ENCODE results near the gene GOLGB1. TPM values are rescaled to one million over a fixed set of nuclear protein-coding genes. Genes with fewer than 3 reads are reported as not detected.
"Not testable (repeated sequence)": the region's sequence is repeated elsewhere in the genome, so short reads cannot be mapped to it uniquely, and the experiment has no call there.

Gene GOLGB1
- total RNA-seq, 1 experiment from 2014 or later = 31.5 TPM

- no peak for DNase-seq
- no peaks in the 10 kb centered on the region for H3K27me3 ChIP-seq (replicated peaks; ENCODE audit: control insufficient read depth, insufficient read depth, low read length)
- Mint-ChIP-seq H3K9me3 (ENCODE audit: unreplicated experiment) (no peaks in the 10 kb centered on the region), H3K27ac (ENCODE audit: unreplicated experiment) (no peak overlapping the region), H3K4me1 (ENCODE audit: low read depth, unreplicated experiment) (no peaks in the 10 kb centered on the region), H3K27me3 (ENCODE audit: insufficient read depth, unreplicated experiment) (no peaks in the 10 kb centered on the region), H3K4me3 (ENCODE audit: unreplicated experiment) (no peak overlapping the region), H3K36me3 (ENCODE audit: insufficient read depth, unreplicated experiment) (peaks cover 38% of the 10 kb centered on the region)
- no peak overlapping the region for H3K4me3 ChIP-seq (ENCODE audit: low read depth, low read length)
- ChIA-PET CTCF (no interaction called here), POLR2A (no interaction called here)
- intact Hi-C loops (cut with micrococcal nuclease; ENCODE audit: unreplicated experiment) = no loop called here
- H3K36me3 ChIP-seq (ENCODE audit: control insufficient read depth, insufficient read depth, low read length) = peaks cover 3% of the 10 kb centered on the region
- TF ChIP-seq CTCF (IDR thresholded peaks at IDR 0.05; ENCODE audit: insufficient read depth in 1 of 2, low read depth in 1 of 2, low read length in 1 of 2, severe bottlenecking in 1 of 2, unreplicated experiment in 1 of 2) = no peak
- H3K9me3 ChIP-seq = no peaks in the 10 kb centered on the region
- no peaks in the 10 kb centered on the region for H3K4me1 ChIP-seq
- BruUV-seq (replicated peaks) = no TSS peak
These were observed 53.4 kb downstream of the GOLGB1 start for GRCh38 chr3:121696186-121696585.

- DNase-seq = no peak
- Histone ChIP-seq H3K4me3 (ENCODE audit: low read depth, low read length) (no peak overlapping the region), H3K4me1 (no peaks in the 10 kb centered on the region), H3K27me3 (replicated peaks; ENCODE audit: control insufficient read depth, insufficient read depth, low read length) (no peaks in the 10 kb centered on the region), H3K9me3 (no peaks in the 10 kb centered on the region), H3K36me3 (ENCODE audit: control insufficient read depth, insufficient read depth, low read length) (no peaks in the 10 kb centered on the region; the same call in 1 of the 2 replicates)
- H3K36me3 Mint-ChIP-seq (ENCODE audit: insufficient read depth, unreplicated experiment) = peaks cover 32% of the 10 kb centered on the region
- no peaks in the 10 kb centered on the region for H3K4me1 Mint-ChIP-seq (ENCODE audit: low read depth, unreplicated experiment)
- no TSS peak for BruUV-seq (replicated peaks)
- H3K4me3 Mint-ChIP-seq (ENCODE audit: unreplicated experiment) = no peak overlapping the region
- H3K9me3 Mint-ChIP-seq (ENCODE audit: unreplicated experiment) = no peaks in the 10 kb centered on the region
- TF ChIP-seq CTCF (IDR thresholded peaks at IDR 0.05; ENCODE audit: insufficient read depth in 1 of 2, low read depth in 1 of 2, low read length in 1 of 2, severe bottlenecking in 1 of 2, unreplicated experiment in 1 of 2) = no peak
- POLR2A ChIA-PET = no interaction called here
- no peak overlapping the region for H3K27ac Mint-ChIP-seq (ENCODE audit: unreplicated experiment)
- intact Hi-C loops (cut with micrococcal nuclease; ENCODE audit: unreplicated experiment) = no loop called here
- CTCF ChIA-PET = interaction anchor here (0.6 kb wide), 1 partner anchor 1963 kb away, joined by 4 read pairs; no protein-coding TSS in a partner anchor
- H3K27me3 Mint-ChIP-seq (ENCODE audit: insufficient read depth, unreplicated experiment) = no peaks in the 10 kb centered on the region
These were observed 57.4 kb downstream of the GOLGB1 start for GRCh38 chr3:121692010-121692699.

- no peak for TF ChIP-seq CTCF (IDR thresholded peaks at IDR 0.05; ENCODE audit: insufficient read depth in 1 of 2, low read depth in 1 of 2, low read length in 1 of 2, severe bottlenecking in 1 of 2, unreplicated experiment in 1 of 2)
- Histone ChIP-seq H3K9me3 (no peaks in the 10 kb centered on the region), H3K4me3 (ENCODE audit: low read depth, low read length) (no peak overlapping the region), H3K36me3 (ENCODE audit: control insufficient read depth, insufficient read depth, low read length) (no peaks in the 10 kb centered on the region; the same call in 1 of the 2 replicates), H3K4me1 (no peaks in the 10 kb centered on the region), H3K27me3 (replicated peaks; ENCODE audit: control insufficient read depth, insufficient read depth, low read length) (no peaks in the 10 kb centered on the region)
- peaks cover 40% of the 10 kb centered on the region for H3K36me3 Mint-ChIP-seq (ENCODE audit: insufficient read depth, unreplicated experiment)
- no peaks in the 10 kb centered on the region for H3K9me3 Mint-ChIP-seq (ENCODE audit: unreplicated experiment)
- no peak overlapping the region for H3K4me3 Mint-ChIP-seq (ENCODE audit: unreplicated experiment)
- no peaks in the 10 kb centered on the region for H3K27me3 Mint-ChIP-seq (ENCODE audit: insufficient read depth, unreplicated experiment)
- BruUV-seq (replicated peaks) = TSS peak; percentile 7
- no peak for DNase-seq
- ChIA-PET CTCF (no interaction called here), POLR2A (no interaction called here)
- no peak overlapping the region for H3K27ac Mint-ChIP-seq (ENCODE audit: unreplicated experiment)
- intact Hi-C loops (cut with micrococcal nuclease; ENCODE audit: unreplicated experiment) = no loop called here
- no peaks in the 10 kb centered on the region for H3K4me1 Mint-ChIP-seq (ENCODE audit: low read depth, unreplicated experiment)
These were observed 58.6 kb downstream of the GOLGB1 start for GRCh38 chr3:121690777-121691405.

- POLR2A ChIA-PET; H3K27me3 ChIP-seq (replicated peaks; ENCODE audit: control insufficient read depth, insufficient read depth, low read length); CTCF ChIA-PET; H3K27ac Mint-ChIP-seq (ENCODE audit: unreplicated experiment); H3K36me3 ChIP-seq (ENCODE audit: control insufficient read depth, insufficient read depth, low read length); H3K4me3 ChIP-seq (ENCODE audit: low read depth, low read length); DNase-seq; H3K27me3 Mint-ChIP-seq (ENCODE audit: insufficient read depth, unreplicated experiment); intact Hi-C loops (cut with micrococcal nuclease; ENCODE audit: unreplicated experiment); H3K9me3 ChIP-seq; H3K4me1 ChIP-seq; H3K4me3 Mint-ChIP-seq (ENCODE audit: unreplicated experiment); H3K4me1 Mint-ChIP-seq (ENCODE audit: low read depth, unreplicated experiment); BruUV-seq (replicated peaks): not testable (repeated sequence)
- Mint-ChIP-seq H3K36me3 (ENCODE audit: insufficient read depth, unreplicated experiment) (peaks cover 48% of the 10 kb centered on the region), H3K9me3 (ENCODE audit: unreplicated experiment) (peaks cover 13% of the 10 kb centered on the region)
These were observed 60.8 kb downstream of the GOLGB1 start for GRCh38 chr3:121688747-121689146.
